HG03520 (cell line): Measurements from ENCODE around the gene MRS2.

ENCODE experiments used
- ATAC-seq: cut with Tn5 transposase; IDR thresholded peaks from one replicate; pipeline ENCODE4 v1.9.1; 2021; ENCODE audit warnings: mild to moderate bottlenecking, moderate library complexity; ENCODE audit not compliant: unreplicated experiment

Gene MRS2

GRCh38 chr6:24429146-24429545 is 26.4 kb downstream of the MRS2 start:
- ATAC-seq = no peak

- ATAC-seq = no peak
Measured at GRCh38 chr6:24430086-24430485, 27.4 kb downstream of the MRS2 start.

GRCh38 chr6:24431045-24431451 is 28.3 kb downstream of the MRS2 start:
- no peak for ATAC-seq

- ATAC-seq = no peak
Measured at GRCh38 chr6:24432611-24433010, 29.9 kb downstream of the MRS2 start.

- ATAC-seq = no peak
Measured at GRCh38 chr6:24436979-24437378, 34.2 kb downstream of the MRS2 start.

GRCh38 chr6:24439858-24440539 is 37.3 kb downstream of the MRS2 start:
- ATAC-seq = no peak

- no peak for ATAC-seq
Measured at GRCh38 chr6:24440897-24441598, 38.3 kb downstream of the MRS2 start.

- no peak for ATAC-seq
Measured at GRCh38 chr6:24441599-24441904, 38.8 kb downstream of the MRS2 start.

- ATAC-seq = no peak
Measured at GRCh38 chr6:24444588-24444987, 41.9 kb downstream of the MRS2 start.

- no peak for ATAC-seq
Measured at GRCh38 chr6:24445704-24446103, 43.0 kb downstream of the MRS2 start.

GRCh38 chr6:24446670-24447069 is 43.9 kb downstream of the MRS2 start:
- no peak for ATAC-seq

GRCh38 chr6:24448396-24448795 is 45.7 kb downstream of the MRS2 start:
- no peak for ATAC-seq

- ATAC-seq = no peak
Measured at GRCh38 chr6:24448828-24449525, 46.2 kb downstream of the MRS2 start.

GRCh38 chr6:24451581-24452388 is 49.0 kb downstream of the MRS2 start:
- no peak for ATAC-seq

- ATAC-seq = no peak
Measured at GRCh38 chr6:24453921-24454320, 51.2 kb downstream of the MRS2 start.

GRCh38 chr6:24454452-24454851 is 51.7 kb downstream of the MRS2 start:
- no peak for ATAC-seq

GRCh38 chr6:24455061-24455460 is 52.3 kb downstream of the MRS2 start:
- ATAC-seq = no peak

GRCh38 chr6:24458134-24458533 is 55.4 kb downstream of the MRS2 start:
- ATAC-seq = no peak

GRCh38 chr6:24458941-24459340 is 56.2 kb downstream of the MRS2 start:
- no peak for ATAC-seq

- ATAC-seq = no peak
Measured at GRCh38 chr6:24460966-24461365, 58.2 kb downstream of the MRS2 start.

- no peak for ATAC-seq
Measured at GRCh38 chr6:24464253-24465038, 61.7 kb downstream of the MRS2 start.
